BLaER1 (cell line): ENCODE data around the gene P2RY14.

ENCODE experiments used
- H3K27ac ChIP-seq: shearing (Covaris generic); formaldehyde crosslinking; 2 replicates; pipeline ENCODE4 v1.8.1; 2022
- H3K27me3 ChIP-seq: shearing (Covaris generic); formaldehyde crosslinking; 2 replicates; pipeline ENCODE4 v1.8.1; 2022
- H3K36me3 ChIP-seq: shearing (Covaris generic); formaldehyde crosslinking; 2 replicates; pipeline ENCODE4 v1.8.1; 2022
- H3K4me1 ChIP-seq: shearing (Covaris generic); formaldehyde crosslinking; 2 replicates; pipeline ENCODE4 v1.8.1; 2022
- H3K4me2 ChIP-seq: shearing (Covaris generic); formaldehyde crosslinking; 2 replicates; pipeline ENCODE4 v1.8.1; 2022
- H3K4me3 ChIP-seq: shearing (Covaris generic); formaldehyde crosslinking; 2 replicates; pipeline ENCODE4 v1.8.1; 2022
- H3K9ac ChIP-seq: shearing (Covaris generic); formaldehyde crosslinking; 2 replicates; pipeline ENCODE4 v1.8.1; 2022
- H3K9me3 ChIP-seq: shearing (Covaris generic); formaldehyde crosslinking; 2 replicates; pipeline ENCODE4 v1.8.1; 2022
- H4K20me1 ChIP-seq: shearing (Covaris generic); formaldehyde crosslinking; 2 replicates; pipeline ENCODE4 v1.8.1; 2022
- Cebpa-rat ChIP-seq: shearing (Covaris generic); IDR thresholded peaks from 2 replicates; pipeline ENCODE4 v1.8.1; 2022

The P2RY14 gene

DNA sequence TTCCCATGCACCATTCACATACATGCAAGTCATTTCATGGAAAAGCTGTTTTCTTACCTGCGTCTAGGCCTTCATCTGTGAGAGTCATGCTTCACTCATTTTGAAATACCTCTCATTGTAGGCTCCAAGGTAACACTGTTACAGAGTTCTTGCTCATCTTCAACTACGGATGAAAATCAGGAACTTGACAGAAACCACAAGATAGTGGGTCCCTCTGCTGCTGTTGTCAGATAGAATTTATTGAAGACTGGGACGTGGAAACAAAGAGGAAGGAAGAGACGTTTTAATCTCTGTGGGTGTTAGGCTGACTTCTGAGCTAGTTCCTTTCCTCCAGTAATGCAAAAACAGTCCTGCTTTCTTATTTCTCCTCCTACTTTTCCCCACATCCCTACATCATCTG, at the start of gene P2RY14:
TSS of gene P2RY14 (minus strand) at position 313 of the 400 bp plus-strand sequence. CDS start 64,226 bp downstream, outside the sequence.
- Histone ChIP-seq H3K9ac (0 out of 2 replicates have a peak within 1 kb of the TSS, but pooled peaks have one; percentile 7), H4K20me1 (no peaks in the 10 kb centered on the region), H3K27ac (peak within 1 kb of the TSS; percentile 50), H3K4me2 (peak within 1 kb of the TSS; percentile 69), H3K4me3 (no peak within 1 kb of the TSS; the same call in 1 of the 2 replicates), H3K27me3 (no peaks in the 10 kb centered on the region), H3K4me1 (peaks cover 69% of the 10 kb centered on the region), H3K9me3 (no peaks in the 10 kb centered on the region), H3K36me3 (no peaks in the 10 kb centered on the region)
- TF ChIP-seq Cebpa-rat, result no peak

DNA sequence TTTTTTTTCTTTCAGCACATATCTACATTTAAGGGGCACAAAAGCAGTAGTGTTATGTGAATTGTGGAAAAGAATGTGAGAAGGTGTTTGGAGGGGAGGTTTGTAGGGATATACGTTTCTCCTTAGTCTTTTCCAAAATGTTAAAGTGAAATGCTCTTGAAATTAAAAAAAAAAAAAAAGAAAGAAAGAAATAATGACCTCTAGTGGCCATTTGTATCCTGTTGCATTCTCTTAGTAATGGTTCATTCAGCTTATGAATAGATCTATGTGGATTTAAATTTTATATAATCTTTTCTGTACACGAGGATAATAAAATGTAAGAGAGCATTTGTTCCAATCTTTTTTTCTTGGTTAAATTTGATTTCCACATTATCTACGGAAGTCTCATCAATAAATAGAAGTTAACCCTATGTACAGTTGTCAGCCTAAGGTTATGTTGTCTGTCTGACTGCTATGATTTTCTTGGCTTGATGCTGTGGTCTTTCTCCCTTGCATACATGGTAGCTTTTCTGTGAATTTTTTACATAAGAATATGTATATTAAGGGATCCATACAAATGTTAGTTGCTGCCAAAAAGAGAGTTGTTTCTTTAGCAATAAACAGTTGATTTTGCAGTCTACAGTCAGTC, 49.3 kb upstream of the P2RY14 start:
- no peaks in the 10 kb centered on the region for H3K4me1 ChIP-seq
- H3K27me3 ChIP-seq, result no peaks in the 10 kb centered on the region
- H3K9me3 ChIP-seq, result no peaks in the 10 kb centered on the region
- no peak overlapping the region for H3K4me2 ChIP-seq
- no peaks in the 10 kb centered on the region for H4K20me1 ChIP-seq
- TF ChIP-seq Cebpa-rat, result no peak
- no peak overlapping the region for H3K27ac ChIP-seq
- no peak overlapping the region for H3K4me3 ChIP-seq
- H3K9ac ChIP-seq, result no peak overlapping the region
- no peaks in the 10 kb centered on the region for H3K36me3 ChIP-seq

DNA sequence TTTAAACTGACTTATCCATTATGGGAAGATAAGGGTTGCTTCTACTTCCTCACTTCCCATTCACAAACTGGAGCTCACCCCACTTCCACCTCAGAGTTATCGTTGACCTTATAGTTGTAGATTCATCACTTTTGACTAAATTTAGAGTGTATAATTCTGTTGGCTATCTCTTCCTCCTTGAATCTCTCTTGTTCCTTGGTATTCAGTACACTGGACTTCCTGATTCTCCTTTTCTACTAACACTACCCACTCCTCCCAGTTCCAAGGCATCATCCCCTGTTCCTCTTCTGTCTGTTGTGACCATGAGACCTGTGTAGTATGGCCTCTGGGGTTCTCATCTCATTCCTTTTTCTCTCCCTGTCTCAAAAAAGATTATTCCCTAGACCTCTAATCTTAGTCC, 44.2 kb upstream of the P2RY14 start:
- Histone ChIP-seq H3K27ac (no peak overlapping the region), H3K27me3 (no peaks in the 10 kb centered on the region), H3K36me3 (no peaks in the 10 kb centered on the region), H3K4me1 (no peaks in the 10 kb centered on the region), H3K9ac (no peak overlapping the region), H3K4me2 (no peak overlapping the region), H3K4me3 (no peak overlapping the region), H4K20me1 (no peaks in the 10 kb centered on the region), H3K9me3 (no peaks in the 10 kb centered on the region)
- no peak for TF ChIP-seq Cebpa-rat

DNA sequence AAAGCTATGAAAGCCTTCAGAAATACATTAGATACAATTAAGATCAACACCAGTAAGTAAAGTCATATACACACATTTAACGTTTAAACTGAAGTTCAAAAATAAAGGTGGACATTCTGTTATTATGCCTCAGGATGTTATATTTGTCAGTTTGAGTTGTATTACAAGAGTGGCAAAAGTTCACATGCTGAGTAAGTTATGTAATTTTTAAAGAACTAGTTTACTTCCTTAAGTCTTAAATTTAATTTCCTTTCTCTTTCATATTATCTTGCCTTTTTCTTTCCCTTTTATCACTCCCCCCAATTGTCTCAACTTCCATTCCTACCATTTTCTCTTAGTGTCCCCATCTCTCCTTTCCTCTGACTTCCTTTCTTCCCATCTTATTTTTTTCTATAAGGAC, 43.2 kb upstream of the P2RY14 start:
- no peak overlapping the region for H3K4me3 ChIP-seq
- no peak overlapping the region for H3K4me2 ChIP-seq
- H3K27me3 ChIP-seq, result no peaks in the 10 kb centered on the region
- no peaks in the 10 kb centered on the region for H4K20me1 ChIP-seq
- H3K9me3 ChIP-seq, result no peaks in the 10 kb centered on the region
- TF ChIP-seq Cebpa-rat, result no peak
- H3K4me1 ChIP-seq, result no peaks in the 10 kb centered on the region
- no peak overlapping the region for H3K27ac ChIP-seq
- H3K9ac ChIP-seq, result no peak overlapping the region
- H3K36me3 ChIP-seq, result no peaks in the 10 kb centered on the region

DNA sequence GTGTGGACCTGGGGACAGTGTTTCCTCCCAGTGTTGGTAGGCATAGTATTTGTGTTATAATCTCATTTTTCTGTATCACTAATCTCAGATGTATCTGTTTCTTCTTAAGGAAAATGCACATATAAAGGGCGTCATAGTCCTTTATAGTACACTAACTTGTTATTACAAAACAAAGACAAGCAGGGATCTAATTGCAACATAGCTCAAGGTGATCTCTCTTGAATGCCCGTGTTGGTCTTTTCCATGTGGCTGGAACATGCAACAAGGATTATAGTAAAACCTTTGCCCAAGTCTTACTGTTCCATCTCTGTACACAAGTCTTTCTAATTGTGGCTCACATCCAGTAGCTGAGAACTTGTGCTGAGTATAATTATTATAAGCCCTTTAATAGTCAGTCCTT, 41.8 kb upstream of the P2RY14 start:
- no peak overlapping the region for H3K4me3 ChIP-seq
- no peaks in the 10 kb centered on the region for H3K9me3 ChIP-seq
- no peaks in the 10 kb centered on the region for H3K4me1 ChIP-seq
- H3K9ac ChIP-seq, result no peak overlapping the region
- H3K4me2 ChIP-seq, result no peak overlapping the region
- H4K20me1 ChIP-seq, result no peaks in the 10 kb centered on the region
- H3K27ac ChIP-seq, result no peak overlapping the region
- TF ChIP-seq Cebpa-rat, result no peak
- H3K36me3 ChIP-seq, result no peaks in the 10 kb centered on the region
- H3K27me3 ChIP-seq, result no peaks in the 10 kb centered on the region

DNA sequence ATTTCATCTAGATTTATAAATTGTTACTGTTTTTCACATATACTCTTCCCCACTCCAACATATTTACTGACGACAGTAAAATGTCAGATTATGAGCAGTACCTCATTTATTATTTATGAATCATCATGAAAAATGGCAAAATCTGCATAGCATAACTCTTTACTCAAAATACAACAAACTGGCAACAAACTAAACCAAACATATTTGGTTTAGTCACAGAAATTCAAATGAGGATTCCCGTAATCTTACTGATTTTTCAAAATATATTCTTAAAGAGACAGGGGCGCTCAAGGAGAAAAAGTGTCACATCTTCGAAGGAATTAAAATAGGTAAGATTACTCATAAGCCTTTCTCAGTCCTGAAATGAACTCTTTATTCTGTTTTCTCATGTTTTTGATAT, 41.3 kb upstream of the P2RY14 start:
- H3K4me1 ChIP-seq, result no peaks in the 10 kb centered on the region
- no peaks in the 10 kb centered on the region for H4K20me1 ChIP-seq
- no peak overlapping the region for H3K4me2 ChIP-seq
- H3K36me3 ChIP-seq, result no peaks in the 10 kb centered on the region
- no peak overlapping the region for H3K4me3 ChIP-seq
- no peak for TF ChIP-seq Cebpa-rat
- no peak overlapping the region for H3K9ac ChIP-seq
- H3K27ac ChIP-seq, result no peak overlapping the region
- no peaks in the 10 kb centered on the region for H3K9me3 ChIP-seq
- no peaks in the 10 kb centered on the region for H3K27me3 ChIP-seq

DNA sequence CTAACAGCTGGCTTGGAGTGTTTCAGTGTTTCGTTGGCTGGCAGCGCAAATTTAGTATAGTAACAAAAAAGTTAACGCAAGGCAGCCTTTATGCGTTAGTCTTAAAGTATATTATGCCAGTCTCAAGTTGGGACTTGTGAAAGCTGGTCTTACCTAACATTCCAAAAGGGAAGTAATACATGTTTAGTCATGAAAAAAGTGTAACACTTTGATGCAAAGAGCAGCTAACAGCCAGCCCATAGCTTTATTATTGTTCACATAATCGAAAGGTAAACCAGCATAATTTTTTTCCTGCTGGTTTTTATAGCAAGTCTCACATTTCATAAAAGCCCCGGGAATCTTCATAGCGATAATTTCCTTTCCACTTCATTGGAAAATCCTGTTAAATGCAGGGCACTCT, 40.6 kb upstream of the P2RY14 start:
- H3K4me1 ChIP-seq, result no peaks in the 10 kb centered on the region
- no peak overlapping the region for H3K4me3 ChIP-seq
- H3K4me2 ChIP-seq, result no peak overlapping the region
- no peak overlapping the region for H3K9ac ChIP-seq
- H3K36me3 ChIP-seq, result no peaks in the 10 kb centered on the region
- no peak for TF ChIP-seq Cebpa-rat
- H4K20me1 ChIP-seq, result no peaks in the 10 kb centered on the region
- no peaks in the 10 kb centered on the region for H3K27me3 ChIP-seq
- H3K9me3 ChIP-seq, result no peaks in the 10 kb centered on the region
- no peak overlapping the region for H3K27ac ChIP-seq

DNA sequence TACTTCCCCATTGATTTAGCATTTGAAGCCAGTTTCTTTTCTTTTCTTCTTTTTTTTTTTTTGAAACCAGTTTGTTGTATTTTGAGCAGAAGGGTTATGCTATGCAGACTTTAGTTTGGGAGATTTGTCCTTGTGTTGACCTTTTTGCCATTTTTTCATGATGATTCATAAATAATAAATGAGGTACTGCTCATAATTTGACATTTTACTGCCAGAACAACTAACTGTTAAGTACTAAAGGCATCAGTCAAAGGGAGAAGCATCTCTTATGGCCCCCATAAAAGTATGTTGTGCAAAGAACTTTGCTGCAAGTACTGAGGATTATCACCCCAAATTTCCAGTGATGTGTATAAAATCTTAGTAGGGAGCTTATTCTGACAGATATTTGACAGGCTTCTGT, 40.0 kb upstream of the P2RY14 start:
- Histone ChIP-seq H4K20me1 (no peaks in the 10 kb centered on the region), H3K4me3 (no peak overlapping the region), H3K36me3 (no peaks in the 10 kb centered on the region), H3K4me1 (no peaks in the 10 kb centered on the region), H3K27me3 (no peaks in the 10 kb centered on the region), H3K27ac (no peak overlapping the region), H3K9me3 (no peaks in the 10 kb centered on the region), H3K9ac (no peak overlapping the region), H3K4me2 (no peak overlapping the region)
- TF ChIP-seq Cebpa-rat, result no peak

DNA sequence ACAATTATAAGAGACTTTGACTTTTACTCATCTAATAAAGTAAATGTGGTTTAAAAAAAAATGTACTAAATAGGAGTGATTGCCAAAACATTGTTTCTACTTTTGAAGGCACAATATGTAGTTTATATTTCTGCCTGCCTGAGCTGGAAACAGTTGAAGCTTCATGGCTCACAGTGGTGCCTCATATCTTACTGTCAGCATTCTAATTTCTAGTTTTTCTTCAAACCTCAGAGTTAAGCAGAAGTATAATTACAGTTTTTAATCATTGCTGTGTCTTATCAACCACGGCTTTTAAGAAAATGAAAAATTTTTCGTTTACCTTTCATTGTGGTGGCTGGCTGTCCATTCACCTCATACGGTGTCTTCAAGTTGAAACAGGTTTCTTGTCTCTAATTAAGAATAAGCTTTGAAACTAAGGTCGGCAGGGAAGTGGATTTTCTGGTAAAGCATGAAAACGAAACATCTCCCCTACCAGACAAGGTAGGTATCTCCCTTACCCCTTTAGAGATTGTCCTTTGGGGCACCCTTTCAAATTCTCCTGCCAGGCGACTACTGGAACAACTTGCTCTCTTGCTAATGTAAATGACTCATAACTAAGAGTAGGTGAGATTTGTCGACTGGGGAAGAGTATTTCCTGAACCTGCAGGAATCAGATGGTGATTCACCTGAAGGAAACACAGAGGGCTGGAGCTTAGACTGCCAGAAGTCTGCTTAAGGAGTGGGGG, 38.1 kb upstream of the P2RY14 start, which contains the start of gene GPR87:
TSS of gene GPR87 (minus strand) at position 554 of the 725 bp plus-strand sequence. CDS start 16,720 bp downstream, outside the sequence.
- H3K4me2 ChIP-seq, result no peak within 1 kb of the TSS

DNA sequence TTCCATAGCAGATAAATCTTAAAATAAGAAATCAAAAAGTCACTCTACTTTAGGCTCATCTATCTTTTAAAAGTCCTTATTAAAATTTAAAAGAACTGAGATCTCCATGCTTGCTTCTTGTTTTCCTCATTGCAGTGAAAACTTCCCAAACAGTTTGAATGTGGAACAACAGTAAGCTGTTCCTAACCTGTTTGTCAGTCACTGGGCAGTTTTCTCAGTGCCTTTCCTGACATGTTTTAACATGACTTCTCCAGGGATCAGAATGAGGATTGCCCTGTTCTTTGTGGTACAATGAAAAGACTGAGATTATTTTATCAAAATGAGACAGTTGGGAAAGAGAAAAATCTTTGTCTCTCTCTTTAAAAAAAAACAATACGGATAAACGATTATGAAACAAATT, 37.5 kb upstream of the P2RY14 start:
- Histone ChIP-seq H3K4me3 (no peak overlapping the region), H3K4me1 (no peaks in the 10 kb centered on the region), H3K27me3 (no peaks in the 10 kb centered on the region), H3K27ac (no peak overlapping the region), H3K4me2 (no peak overlapping the region), H3K9me3 (no peaks in the 10 kb centered on the region), H3K36me3 (no peaks in the 10 kb centered on the region), H4K20me1 (no peaks in the 10 kb centered on the region), H3K9ac (no peak overlapping the region)
- TF ChIP-seq Cebpa-rat, result no peak

More for the DNA sequence above, 38.1 kb upstream of the P2RY14 start, which contains the start of gene GPR87:
- Histone ChIP-seq H3K9ac (no peak within 1 kb of the TSS), H4K20me1 (no peaks in the 10 kb centered on the region), H3K36me3 (no peaks in the 10 kb centered on the region), H3K4me3 (no peak within 1 kb of the TSS), H3K9me3 (no peaks in the 10 kb centered on the region), H3K27me3 (no peaks in the 10 kb centered on the region), H3K27ac (no peak within 1 kb of the TSS), H3K4me1 (no peaks in the 10 kb centered on the region)
- no peak for TF ChIP-seq Cebpa-rat
